SHP77 (cell line): ENCODE data around the gene NDEL1.
A peak's percentile ranks its signal among the peaks of the same experiment; 100 is the strongest.
"Not testable (repeated sequence)": the region's sequence is repeated elsewhere in the genome, so short reads cannot be mapped to it uniquely, and the experiment has no call there.

Experiments used
- DNase-seq, 2 experiments: peaks; one replicate each; lab custom pipeline; 2025; lab: John Stamatoyannopoulos, UW

Gene NDEL1, protein sequence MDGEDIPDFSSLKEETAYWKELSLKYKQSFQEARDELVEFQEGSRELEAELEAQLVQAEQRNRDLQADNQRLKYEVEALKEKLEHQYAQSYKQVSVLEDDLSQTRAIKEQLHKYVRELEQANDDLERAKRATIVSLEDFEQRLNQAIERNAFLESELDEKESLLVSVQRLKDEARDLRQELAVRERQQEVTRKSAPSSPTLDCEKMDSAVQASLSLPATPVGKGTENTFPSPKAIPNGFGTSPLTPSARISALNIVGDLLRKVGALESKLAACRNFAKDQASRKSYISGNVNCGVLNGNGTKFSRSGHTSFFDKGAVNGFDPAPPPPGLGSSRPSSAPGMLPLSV

GRCh38 chr17:8435245-8436168 is at the start of gene NDEL1:
NDEL1 (plus strand) TSS chr17:8435884; CDS start chr17:8444272, 8,388 bp downstream.
- peak; percentile 97 to 99 for DNase-seq

GRCh38 chr17:8386841-8387240 is 48.8 kb upstream of the NDEL1 start:
- no peak for DNase-seq

DNA sequence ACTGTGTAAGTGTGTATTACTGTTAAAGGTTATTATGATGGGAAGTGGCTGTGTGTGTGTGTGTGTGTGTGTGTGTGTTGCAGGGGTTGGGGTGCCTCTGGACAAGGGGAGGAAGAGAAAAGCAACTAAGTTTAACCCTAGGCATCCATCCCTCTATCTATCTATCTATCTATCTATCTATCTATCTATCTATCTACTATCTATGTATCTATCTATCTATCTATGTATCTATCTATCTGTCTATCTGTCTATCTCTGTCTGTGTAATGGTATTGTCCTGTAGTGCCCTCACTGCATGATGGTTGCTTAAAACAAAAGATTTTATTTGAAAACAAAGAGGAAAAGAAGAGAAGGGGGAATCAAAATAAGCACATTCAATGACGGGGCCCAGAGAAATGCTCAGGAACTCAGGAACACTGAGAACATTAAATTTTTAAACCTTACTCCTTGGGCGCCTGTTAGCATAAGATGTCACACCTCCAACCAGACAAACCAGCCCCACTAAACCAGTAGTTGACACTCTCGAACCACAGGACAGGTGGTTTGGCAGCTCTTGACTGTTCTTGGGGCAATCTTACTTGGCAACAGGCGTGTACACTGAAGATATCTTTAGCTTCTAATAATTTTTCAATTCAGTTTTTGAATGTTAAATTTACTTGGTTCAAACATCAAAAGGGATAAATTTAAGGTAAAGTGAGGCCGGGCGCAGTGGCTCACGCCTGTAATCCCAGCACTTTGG is 47.6 kb upstream of the NDEL1 start:
- no peak for DNase-seq

- no peak for DNase-seq
Observed at GRCh38 chr17:8391711-8392110, 44.0 kb upstream of the NDEL1 start.

GRCh38 chr17:8392274-8392673 is 43.4 kb upstream of the NDEL1 start:
- DNase-seq = no peak

DNA sequence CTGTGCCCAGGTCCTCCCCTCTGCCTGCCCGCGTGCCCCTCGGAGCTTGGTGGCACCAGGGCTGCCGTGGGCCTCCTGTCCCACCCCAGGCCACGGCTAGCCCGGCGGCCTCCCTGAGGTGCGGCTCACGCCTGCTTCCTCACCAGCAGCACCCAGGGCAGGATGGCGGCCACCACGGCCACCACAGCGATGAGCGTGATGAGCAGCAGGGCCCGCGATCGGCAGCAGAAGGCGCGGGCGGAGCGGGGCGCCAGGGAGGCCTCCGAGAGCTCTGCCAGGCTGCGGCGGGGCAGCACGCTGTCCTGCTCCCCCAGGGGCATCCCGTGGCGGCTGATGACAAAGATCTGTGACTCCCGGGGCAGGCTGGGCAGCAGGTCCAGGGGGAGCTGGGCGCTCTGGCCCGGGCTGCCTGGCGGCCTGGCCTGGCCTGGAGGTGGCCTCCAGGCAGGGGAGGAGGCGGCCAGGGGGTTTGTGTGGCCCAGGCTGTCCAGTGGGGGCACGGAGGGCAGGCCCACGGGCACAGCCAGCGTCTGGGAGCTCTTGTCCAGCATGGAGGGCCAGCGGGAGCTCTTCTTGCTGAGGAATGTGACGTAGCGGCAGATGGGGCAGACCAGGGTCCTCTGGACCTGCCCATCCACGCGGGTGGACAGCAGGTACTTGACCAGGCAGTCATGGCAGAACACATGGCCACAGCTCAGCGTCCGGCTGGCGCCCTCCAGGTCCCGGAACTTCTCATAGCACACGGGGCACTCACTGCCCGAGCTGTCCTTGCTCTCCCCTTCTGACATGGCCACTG is 42.8 kb upstream of the NDEL1 start:
- DNase-seq = no peak

- DNase-seq = no peak
Observed at GRCh38 chr17:8393470-8394231, 42.0 kb upstream of the NDEL1 start.

GRCh38 chr17:8394497-8394896 is 41.2 kb upstream of the NDEL1 start:
- DNase-seq = not testable (repeated sequence)

GRCh38 chr17:8397636-8398035 is 38.0 kb upstream of the NDEL1 start, which contains the start of gene RNF222:
RNF222 (minus strand) TSS chr17:8397827; CDS start chr17:8393461, 4,366 bp downstream.
- no peak for DNase-seq

DNA sequence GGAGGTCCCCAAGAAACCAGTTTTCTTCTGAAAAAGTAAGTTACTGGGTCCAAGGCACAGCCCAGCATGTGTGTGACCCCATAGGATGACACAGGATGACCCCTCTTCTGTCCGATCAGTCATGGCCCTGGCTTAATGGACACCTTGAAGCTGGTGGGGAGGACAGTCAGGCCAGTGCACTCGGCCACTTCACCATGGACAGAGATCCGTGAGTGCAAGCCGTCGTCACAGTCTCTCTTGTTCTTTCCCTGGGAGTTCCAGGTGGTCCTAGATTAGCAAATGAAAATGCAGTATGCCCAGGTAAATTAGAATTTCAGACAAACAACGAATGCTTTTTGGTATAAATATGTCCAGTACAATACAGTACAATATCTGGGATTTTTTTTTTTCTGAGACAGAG is 36.7 kb upstream of the NDEL1 start:
- DNase-seq = no peak

GRCh38 chr17:8401107-8401506 is 34.6 kb upstream of the NDEL1 start:
- no peak for DNase-seq

DNA sequence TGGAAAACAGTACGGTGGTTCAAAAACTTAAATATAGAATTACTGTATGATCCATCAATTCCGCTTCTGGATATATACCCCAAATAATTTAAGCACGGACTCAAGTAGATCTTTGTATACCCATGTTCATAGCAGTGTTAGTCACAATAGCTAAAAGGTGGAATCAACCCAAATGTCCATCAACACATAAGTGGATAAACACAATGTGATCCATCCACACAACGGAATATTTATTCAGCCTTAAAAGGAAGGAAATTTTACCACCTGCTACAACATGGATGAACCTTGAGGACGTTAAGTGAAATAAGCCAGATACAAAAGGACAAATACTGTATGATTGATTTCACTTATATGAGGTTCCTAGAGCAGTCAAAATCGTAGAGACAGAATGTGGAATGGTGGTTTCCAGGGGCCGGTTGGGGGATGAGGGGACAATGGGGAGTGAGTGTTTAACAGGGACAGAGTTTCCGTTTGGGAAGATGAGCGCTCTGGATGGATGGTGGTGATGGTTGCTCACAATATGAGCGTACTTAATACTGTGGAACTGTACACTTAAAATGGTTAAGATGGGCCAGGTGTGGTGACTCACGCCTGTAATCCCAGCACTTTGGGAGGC is 32.7 kb upstream of the NDEL1 start:
- no peak for DNase-seq

GRCh38 chr17:8405499-8406016 is 30.1 kb upstream of the NDEL1 start:
- peak; percentile 15 to 33 for DNase-seq

DNA sequence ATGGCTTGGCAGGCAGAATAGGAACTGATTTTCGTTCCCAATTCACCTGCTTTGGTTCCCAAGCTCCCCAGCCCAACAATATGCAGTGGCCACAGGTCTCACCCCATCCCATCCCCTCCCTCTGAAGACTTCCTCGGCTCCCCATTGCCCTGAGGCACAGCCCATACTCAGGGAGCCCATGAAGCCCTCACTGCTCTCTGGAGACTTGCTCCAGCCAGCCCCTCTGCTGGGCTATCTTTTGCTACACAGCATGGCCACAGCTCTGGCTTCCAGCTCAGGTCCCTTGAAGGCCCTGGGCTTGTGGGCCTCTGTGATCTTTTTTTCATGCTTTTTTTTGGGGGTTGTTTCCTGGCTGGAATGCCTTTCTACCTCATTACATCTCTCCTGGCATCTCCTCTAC is 29.5 kb upstream of the NDEL1 start:
- DNase-seq = no peak

DNA sequence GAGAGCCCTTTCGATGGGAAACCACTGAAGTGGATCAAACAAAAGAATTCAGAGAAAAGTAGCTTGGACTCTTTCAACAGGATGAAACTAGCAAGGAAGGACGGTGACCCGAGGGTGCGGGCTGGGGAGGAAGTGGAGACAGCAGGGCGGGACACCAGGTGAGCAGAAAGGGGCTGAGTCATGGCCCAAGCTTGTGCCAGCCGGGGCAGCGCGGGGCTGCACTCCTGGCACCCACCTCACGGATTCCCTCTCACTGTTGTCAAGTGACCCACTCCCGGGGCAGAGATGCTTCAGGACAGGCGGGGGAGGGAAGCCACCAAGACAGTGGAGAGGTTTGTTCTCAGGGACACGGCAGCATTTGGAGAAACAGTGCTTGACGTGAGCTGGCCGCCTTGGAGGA is 27.3 kb upstream of the NDEL1 start:
- peak; percentile 55 to 77 for DNase-seq

DNA sequence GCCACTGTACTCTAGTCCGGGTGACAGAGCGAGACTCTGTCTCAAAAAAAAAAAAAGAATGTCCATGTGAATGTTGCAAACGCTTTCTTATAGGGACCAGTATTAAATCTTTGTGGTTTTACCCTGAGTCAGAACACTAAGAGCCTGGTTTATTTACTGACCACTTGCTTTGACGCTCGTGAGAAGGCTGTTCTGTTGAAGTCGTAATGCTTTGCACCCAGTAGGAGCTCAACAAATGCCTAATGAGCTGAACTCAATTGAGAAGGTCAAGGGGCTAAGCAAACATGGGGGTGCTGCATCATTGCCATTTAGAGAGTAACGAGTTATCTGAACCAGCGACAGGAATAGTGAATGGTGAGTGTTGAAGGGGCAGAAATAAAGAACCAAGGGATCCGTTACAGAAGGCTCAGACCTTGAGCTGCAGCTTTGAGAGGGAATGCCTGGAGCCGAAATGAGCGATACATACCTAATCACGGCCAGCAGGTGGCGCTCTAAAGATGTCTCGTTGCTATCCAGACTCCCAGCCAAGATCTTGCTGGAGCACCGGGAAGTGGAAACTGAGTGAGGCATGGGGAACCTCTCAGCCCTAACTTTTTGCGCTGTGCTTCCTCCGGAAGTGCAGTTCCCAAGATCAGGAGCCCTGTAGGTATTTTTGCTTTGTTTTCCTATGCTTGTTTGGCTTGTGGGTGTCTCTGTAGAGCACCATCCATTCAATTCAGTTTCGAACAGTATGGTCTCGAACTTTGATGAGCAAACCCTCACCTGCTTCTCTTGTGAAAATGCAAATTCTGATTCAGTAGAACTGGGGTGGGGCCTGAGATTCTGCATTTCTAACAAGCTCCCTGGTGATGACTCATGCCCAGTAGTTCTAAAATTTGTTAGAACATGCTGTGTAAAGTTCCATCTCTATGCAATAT is 25.5 kb upstream of the NDEL1 start:
- DNase-seq = peak; percentile 86 to 93

- DNase-seq = no peak
Observed at GRCh38 chr17:8410883-8411238, 24.8 kb upstream of the NDEL1 start.

DNA sequence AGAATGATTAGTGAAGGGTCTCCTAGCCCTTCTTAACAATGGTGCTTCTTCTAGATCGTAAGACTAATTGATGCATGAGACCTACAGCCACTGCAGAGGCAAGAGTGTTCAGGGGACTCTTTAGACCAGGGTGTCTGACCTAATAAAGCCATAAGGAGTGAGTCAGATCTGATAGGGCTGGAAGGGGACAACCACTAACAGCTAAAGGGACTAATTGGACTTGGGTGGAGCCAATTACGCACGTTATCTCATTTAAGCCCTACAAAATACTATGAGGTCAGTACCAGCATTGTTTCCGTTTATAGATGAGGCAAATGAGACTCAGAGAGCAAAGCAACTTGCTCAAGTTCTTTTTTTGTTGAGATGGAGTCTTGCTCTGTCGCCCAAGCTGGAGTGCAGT is 23.6 kb upstream of the NDEL1 start:
- no peak for DNase-seq

DNA sequence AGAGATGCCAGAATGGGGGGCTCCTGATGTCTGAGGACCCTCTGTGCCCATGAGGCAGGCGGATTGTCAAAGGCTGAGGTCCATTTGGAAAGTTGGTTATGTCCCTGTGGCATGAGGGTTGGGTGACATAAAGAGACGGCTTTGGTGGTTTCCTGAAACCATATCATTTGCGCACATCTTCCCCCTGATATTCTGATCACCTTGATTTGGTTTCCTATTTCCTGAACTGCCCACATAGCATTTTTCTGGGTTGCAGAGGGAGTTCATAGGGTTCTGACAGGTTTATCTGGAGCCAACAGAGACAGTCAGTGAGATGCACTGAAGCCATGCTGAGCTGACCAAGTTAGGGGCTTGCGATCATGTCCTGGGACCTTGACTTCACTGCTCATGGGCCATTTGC is 22.4 kb upstream of the NDEL1 start:
- no peak for DNase-seq
